OCI-LY3 (cell line): Measurements from ENCODE around the gene RNF145.

ENCODE experiments used
- CTCF ChIP-seq: fragments of 200-600, 300-600 bp; sonication (generic); IDR thresholded peaks from 2 replicates; pipeline ENCODE4 v1.5.1; 2014; ENCODE audit warnings: antibody characterized with exemption, low read length, low read depth
- EZH2phosphoT487 ChIP-seq: fragments of 200-600 bp; shearing (Covaris generic); IDR thresholded peaks from 2 replicates; pipeline ENCODE4 v1.6.1; 2018; ENCODE audit warnings: antibody characterized with exemption, mixed run types, low read depth

DNA sequence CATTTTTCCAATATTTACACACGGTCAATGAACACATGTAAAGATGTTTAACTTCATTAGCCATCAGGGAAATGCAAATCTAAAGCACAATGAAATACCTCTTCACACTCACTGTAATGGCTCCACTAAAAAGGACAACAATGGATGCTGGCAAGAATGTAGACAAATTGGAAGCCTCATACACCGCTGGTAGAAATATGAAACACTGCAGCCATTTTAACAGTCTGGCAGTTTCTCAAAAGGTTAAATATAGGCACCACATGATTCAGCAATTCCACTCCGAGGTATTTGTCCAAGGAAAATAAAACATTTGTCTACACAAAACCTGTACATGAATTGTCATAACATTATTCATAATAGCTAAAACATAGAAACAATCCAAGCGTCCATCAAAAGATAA lies 20.0 kb downstream of the RNF145 start:
- TF ChIP-seq CTCF (no peak), EZH2phosphoT487 (no peak)
